B cell (primary cell): ENCODE data around the gene ASPG.

Experiments used
- CTCF ChIP-seq: fragments of 200-600 bp; IDR thresholded peaks from one replicate; pipeline ENCODE4 v1.8.0; 2022; ENCODE audit warnings: antibody characterized with exemption, mild to moderate bottlenecking
- EZH2 ChIP-seq: IDR thresholded peaks from 2 replicates; pipeline ENCODE4 v1.6.1; 2012; ENCODE audit warnings: borderline replicate concordance, low read depth, mild to moderate bottlenecking, moderate library complexity, low read length; ENCODE audit not compliant: insufficient read depth, poor library complexity, severe bottlenecking

DNA sequence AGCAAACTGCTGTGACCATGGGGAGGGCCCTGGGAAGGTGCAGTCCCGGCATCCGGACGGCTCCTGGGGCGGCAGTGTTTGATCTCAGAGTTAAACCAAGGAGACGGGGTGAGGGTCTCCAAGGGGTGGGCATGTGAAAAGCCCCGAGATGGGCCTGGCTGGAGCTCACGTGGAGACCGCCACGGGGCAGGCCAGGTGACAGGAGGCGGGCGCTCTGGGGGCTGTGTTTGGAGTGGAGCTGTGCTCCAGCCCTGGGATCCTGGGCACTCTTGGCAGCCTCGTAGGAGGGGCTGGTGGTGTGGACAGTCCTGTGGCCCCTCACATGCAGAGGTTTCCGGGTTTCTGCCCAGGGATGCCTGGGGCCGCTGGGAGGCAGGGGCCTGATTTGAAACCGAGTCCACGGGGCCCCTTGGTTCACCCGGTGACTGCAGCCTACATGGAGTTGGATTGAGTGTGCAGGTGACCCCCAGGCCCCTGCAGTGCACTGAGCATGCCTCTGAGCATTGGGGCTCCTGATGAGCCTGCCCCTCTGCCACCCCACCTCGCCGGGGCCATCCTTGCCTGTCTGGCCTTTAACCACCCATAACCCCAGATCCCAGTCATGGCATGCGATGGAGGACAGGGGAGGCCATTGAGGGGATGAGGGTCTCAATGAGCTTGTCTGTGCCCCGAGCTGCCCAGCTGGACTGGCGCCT lies 61.3 kb downstream of the ASPG start:
- TF ChIP-seq CTCF = no peak
- no peak for TF ChIP-seq EZH2
